ENCODE measurements around the gene KRT81. TPM values are rescaled to one million over a fixed set of nuclear protein-coding genes. Genes with fewer than 3 reads are reported as not detected.

Gene KRT81
- 9.1 and 256 TPM in 2 replicates for total RNA-seq

DNA sequence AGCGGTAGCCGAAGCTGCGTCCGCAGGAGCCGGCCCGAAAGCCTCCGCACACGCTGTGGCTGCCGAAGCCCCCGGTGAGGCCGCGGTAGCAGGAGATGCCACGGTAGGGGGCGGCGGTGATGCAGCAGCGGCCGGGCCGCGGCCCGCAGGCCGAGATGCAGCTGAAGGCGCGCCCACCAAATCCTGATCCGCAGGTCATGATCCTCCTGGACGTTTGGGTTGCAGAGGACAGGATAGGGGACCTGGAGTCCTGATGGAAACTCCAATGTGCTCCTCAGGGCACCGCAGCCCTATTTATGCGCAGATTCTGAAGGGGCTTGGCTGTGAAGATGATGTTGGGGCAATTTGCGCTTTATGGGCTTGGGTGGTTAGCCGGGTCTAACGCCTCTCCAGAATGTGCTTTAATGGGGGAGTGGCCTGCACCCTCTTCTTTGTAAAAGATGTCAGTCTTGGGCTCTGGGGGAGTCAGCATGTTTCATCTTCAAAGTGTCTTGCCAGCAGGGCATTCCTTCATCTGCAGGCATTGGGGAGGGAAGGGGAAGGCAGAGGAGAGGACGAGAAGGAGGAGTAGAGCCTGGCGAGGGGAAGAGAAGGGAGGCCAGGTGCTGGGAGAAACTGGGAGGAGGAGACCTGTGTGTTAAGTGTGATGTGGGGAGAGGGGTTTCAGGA lies at the start of gene KRT81:
Gene KRT81, minus strand, starts transcription at position 268 of the 669 bp plus-strand sequence. Its CDS starts 69 bp downstream, at position 199.

DNA sequence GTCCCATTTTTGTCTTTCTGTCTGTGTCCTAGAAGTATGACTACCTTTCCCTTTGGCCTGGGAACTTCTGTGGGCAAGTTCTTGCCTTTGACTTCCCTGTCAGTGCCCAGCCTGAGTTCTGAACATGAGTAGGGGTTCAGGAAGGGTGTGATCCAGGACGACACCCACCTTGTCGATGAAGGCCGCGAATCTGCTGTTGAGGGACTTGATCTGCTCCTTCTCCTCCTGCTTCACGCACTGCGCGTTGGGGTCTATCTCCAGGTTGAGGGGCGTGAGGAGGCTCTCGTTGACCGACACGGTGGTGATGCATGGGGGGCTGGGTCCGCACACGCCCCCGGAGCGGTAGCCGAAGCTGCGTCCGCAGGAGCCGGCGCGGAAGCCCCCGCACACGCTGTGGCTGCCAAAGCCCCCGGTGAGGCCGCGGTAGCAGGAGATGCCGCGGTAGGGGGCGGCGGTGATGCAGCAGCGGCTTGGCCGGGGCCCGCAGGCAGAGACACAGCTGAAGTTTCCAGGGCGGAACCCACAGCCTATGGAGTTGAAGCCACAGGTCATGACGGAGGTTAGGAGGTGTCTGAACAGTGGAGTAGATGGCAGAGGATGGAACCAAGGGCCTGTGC lies 29.6 kb upstream of the KRT81 start, which contains the start of gene KRT83:
Gene KRT83, minus strand, starts transcription at position 615 of the 617 bp plus-strand sequence. Its CDS starts 63 bp downstream, at position 552.

GRCh38 chr12:52274521-52275120 lies 16.7 kb downstream of the KRT81 start, which contains the start of gene KRT86:
Gene KRT86, plus strand, starts transcription at chr12:52274645. Its CDS starts 27,272 bp downstream, at chr12:52301917.

Other genes starting within 250 kb of the KRT81 start
- 0.28 and 0.68 TPM in 2 replicates for gene NR4A1, start 240.1 kb downstream of the KRT81 start, total RNA-seq
- 84.5 and 144 TPM in 2 replicates for gene ATG101, start 221.6 kb downstream of the KRT81 start, total RNA-seq
- under 0.01 TPM in 1 of 2 replicates, not detected in the other for gene SMIM41, start 211.8 kb downstream of the KRT81 start, total RNA-seq
- gene KRT80, start 99.5 kb downstream of the KRT81 start, total RNA-seq, result 4.6 and 80.0 TPM in 2 replicates
- 655 and 771 TPM in 2 replicates for gene KRT7, start 58.3 kb downstream of the KRT81 start, total RNA-seq
- 0.07 and 1.0 TPM in 2 replicates for gene KRT86, start 16.9 kb downstream of the KRT81 start, total RNA-seq
- not detected in 2 replicates for gene KRT83, start 29.9 kb upstream of the KRT81 start, total RNA-seq
- not detected in 2 replicates for gene KRT85, start 75.9 kb upstream of the KRT81 start, total RNA-seq
- 0.07 TPM in 1 of 2 replicates, not detected in the other for gene KRT84, start 94.1 kb upstream of the KRT81 start, total RNA-seq
- not detected in 2 replicates for gene KRT82, start 114.8 kb upstream of the KRT81 start, total RNA-seq
- 0.78 and 5.1 TPM in 2 replicates for gene KRT75, start 142.8 kb upstream of the KRT81 start, total RNA-seq
- gene KRT6B, start 160.6 kb upstream of the KRT81 start, total RNA-seq, result 369 and 1,719 TPM in 2 replicates
- 171 and 249 TPM in 2 replicates for gene KRT6C, start 182.3 kb upstream of the KRT81 start, total RNA-seq
- gene KRT6A, start 201.7 kb upstream of the KRT81 start, total RNA-seq, result 14,274 and 14,814 TPM in 2 replicates
- gene KRT5, start 228.9 kb upstream of the KRT81 start, total RNA-seq, result 6,718 and 16,450 TPM in 2 replicates